ENCODE results near the gene LGALS9. TPM values are rescaled to one million over a fixed set of nuclear protein-coding genes. Genes with fewer than 3 reads are reported as not detected.

Gene LGALS9
- total RNA-seq (10 to 100 TPM in 9 of 10 donors, 1 to 10 TPM in 1; 7.5 to 79.1 (median 16.2) TPM), polyA plus RNA-seq (10 to 100 TPM; 18.8 to 30.2 TPM)
- long read RNA-seq, donor 1, partial matches to known transcripts: 2 of 4 reads
- long read RNA-seq, donor 1, other reads (novel, unspliced or antisense): 0 of 4 reads
- long read RNA-seq, donor 2, partial matches to known transcripts: 1 of 2 reads
- long read RNA-seq, donor 2, other reads (novel, unspliced or antisense): 0 of 2 reads
- long read RNA-seq, donor 3, transcript LGALS9-201 (10 exons, 3,018 nt): major isoform, 5 of 11 reads
- long read RNA-seq, donor 3, partial matches to known transcripts: 1 of 11 reads
- long read RNA-seq, donor 3, other reads (novel, unspliced or antisense): 4 of 11 reads

DNA sequence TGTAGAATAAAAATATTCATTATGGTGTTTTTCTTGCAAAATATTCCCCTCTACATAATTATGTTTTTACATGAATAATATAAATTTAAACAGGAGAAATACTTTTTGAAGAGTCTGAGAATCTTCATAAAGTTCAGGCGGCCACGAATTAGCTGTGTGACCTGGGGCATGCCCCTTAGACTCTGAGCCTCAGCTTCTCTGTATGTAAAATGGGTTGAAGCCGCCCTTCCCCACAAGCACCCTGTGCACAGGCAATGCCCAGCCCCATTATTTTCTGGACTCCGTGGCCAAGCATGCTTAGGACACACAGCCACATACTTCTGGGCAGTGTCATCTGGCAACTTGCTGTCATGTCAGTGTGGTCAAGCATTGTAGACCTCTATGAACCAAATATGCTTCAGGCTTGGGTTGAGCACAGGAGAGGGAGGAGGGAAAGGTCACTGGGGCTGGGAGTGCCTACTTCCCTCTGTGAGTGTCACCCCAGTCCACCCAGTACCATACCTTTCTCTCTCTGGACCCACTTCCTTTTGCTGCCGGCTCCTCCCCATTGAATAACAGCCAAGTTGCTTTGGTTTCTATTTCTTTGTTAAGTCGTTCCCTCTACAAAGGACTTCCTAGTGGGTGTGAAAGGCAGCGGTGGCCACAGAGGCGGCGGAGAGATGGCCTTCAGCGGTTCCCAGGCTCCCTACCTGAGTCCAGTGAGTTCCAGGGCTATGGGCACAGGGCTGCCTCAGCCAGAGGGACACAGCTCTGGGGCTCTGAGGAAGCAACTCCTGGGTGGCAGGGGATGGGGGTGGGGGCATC lies at the start of gene LGALS9:
LGALS9 (plus strand) TSS at position 582 of the 804 bp plus-strand sequence; CDS start at position 660, 78 bp downstream.
- Histone ChIP-seq H3K9me3 (no peaks in the 10 kb centered on the region), H3K36me3 (peaks cover 0 to 19% (median 0%) of the 10 kb centered on the region in 9 donors), H3K27me3 (no peaks in the 10 kb centered on the region), H3K4me1 (peaks cover 7 to 56% (median 29%) of the 10 kb centered on the region in 9 donors), H3K4me3 (peak within 1 kb of the TSS in 9 of 10 donors; percentile 33 to 66 (median 56)), H3K27ac (peak within 1 kb of the TSS; percentile 47 to 92 (median 81))
- DNase-seq: peak; percentile 35 to 48
- 49 to 50% methylated on average over 10 of the region's 10 CpGs for WGBS, 2 donors
- TF ChIP-seq, protein P1, sequence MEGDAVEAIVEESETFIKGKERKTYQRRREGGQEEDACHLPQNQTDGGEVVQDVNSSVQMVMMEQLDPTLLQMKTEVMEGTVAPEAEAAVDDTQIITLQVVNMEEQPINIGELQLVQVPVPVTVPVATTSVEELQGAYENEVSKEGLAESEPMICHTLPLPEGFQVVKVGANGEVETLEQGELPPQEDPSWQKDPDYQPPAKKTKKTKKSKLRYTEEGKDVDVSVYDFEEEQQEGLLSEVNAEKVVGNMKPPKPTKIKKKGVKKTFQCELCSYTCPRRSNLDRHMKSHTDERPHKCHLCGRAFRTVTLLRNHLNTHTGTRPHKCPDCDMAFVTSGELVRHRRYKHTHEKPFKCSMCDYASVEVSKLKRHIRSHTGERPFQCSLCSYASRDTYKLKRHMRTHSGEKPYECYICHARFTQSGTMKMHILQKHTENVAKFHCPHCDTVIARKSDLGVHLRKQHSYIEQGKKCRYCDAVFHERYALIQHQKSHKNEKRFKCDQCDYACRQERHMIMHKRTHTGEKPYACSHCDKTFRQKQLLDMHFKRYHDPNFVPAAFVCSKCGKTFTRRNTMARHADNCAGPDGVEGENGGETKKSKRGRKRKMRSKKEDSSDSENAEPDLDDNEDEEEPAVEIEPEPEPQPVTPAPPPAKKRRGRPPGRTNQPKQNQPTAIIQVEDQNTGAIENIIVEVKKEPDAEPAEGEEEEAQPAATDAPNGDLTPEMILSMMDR (IDR thresholded peaks at IDR 0.05): no peak
- peak; percentile 24 to 61 (median 40) for ATAC-seq
- intact Hi-C loops (cut with DNase I): no loop called here

- intact Hi-C loops (cut with DNase I): loop anchor here in 2 of 10 donors (10.0 kb wide), 3 partner anchors 82 to 128 kb away; partner anchors contain the start of gene KSR1 (in 1 of the 2)
- WGBS, 2 donors: 90 to 91% methylated on average over 17 to 18 of the region's 18 CpGs
These were observed 48.3 kb upstream of the LGALS9 start for GRCh38 chr17:27582696-27583095.

GRCh38 chr17:27585153-27585681 lies 45.8 kb upstream of the LGALS9 start:
- Histone ChIP-seq H3K27ac (peak overlapping the region in 1 of 10 donors; percentile 15), H3K36me3 (peaks cover 0 to 75% (median 0%) of the 10 kb centered on the region in 9 donors), H3K4me3 (no peak overlapping the region), H3K4me1 (peaks cover 0 to 9% (median 0%) of the 10 kb centered on the region in 9 donors), H3K9me3 (no peaks in the 10 kb centered on the region), H3K27me3 (no peaks in the 10 kb centered on the region)
- intact Hi-C loops (cut with DNase I): loop anchor here in 3 of 10 donors (5.0 to 10.0 kb wide), 4 partner anchors 33 to 130 kb away; partner anchors contain the start of gene KSR1 (in 1 of the 3)
- ATAC-seq: peak in 1 of 8 donors; percentile 12
- TF ChIP-seq, protein P1 (IDR thresholded peaks at IDR 0.05): no peak
- no peak for DNase-seq
- 73 to 84% methylated on average over 9 of the region's 9 CpGs for WGBS, 2 donors

More at GRCh38 chr17:27582696-27583095, 48.3 kb upstream of the LGALS9 start:
- TF ChIP-seq, protein P1 (IDR thresholded peaks at IDR 0.05): no peak
- no peak overlapping the region for H3K4me3 ChIP-seq
- peaks cover 0 to 22% (median 13%) of the 10 kb centered on the region in 9 donors for H3K4me1 ChIP-seq
- DNase-seq (no peak), ATAC-seq (no peak)
- H3K27me3 ChIP-seq: no peaks in the 10 kb centered on the region
- no peak overlapping the region for H3K27ac ChIP-seq
- H3K9me3 ChIP-seq: no peaks in the 10 kb centered on the region
- peaks cover 0 to 55% (median 0%) of the 10 kb centered on the region in 9 donors for H3K36me3 ChIP-seq

DNA sequence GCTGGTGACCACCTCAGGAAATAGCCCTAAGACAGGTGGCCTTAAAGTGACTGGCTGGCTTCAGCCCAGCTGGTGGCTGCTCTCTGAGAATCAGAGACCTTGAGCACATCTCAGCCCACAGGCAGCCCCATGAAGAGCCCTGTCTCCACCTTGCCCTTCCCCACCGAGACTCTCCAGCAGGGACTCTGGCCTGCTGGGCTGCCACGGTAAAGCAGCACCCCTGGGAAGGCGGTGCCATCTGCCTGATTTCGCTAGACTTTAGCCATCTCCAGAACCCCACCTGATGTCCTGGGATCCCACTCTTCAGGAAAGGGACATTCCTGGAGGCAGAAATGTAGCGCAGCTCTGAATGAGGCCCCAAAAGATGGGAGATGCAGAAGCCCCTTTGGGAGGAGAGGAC lies 45.2 kb upstream of the LGALS9 start:
- 90 to 91% methylated on average over 5 of the region's 5 CpGs for WGBS, 2 donors

More for the DNA sequence above, 45.2 kb upstream of the LGALS9 start:
- no peaks in the 10 kb centered on the region for H3K27me3 ChIP-seq
- peaks cover 0 to 81% (median 0%) of the 10 kb centered on the region in 9 donors for H3K36me3 ChIP-seq
- TF ChIP-seq, protein P1 (IDR thresholded peaks at IDR 0.05): no peak
- H3K27ac ChIP-seq: peak overlapping the region in 2 of 10 donors; percentile 15 to 25
- ATAC-seq (no peak), DNase-seq (no peak)
- no peaks in the 10 kb centered on the region for H3K9me3 ChIP-seq
- no peak overlapping the region for H3K4me3 ChIP-seq
- intact Hi-C loops (cut with DNase I): loop anchor here in 3 of 10 donors (5.0 to 10.0 kb wide), 4 partner anchors 33 to 131 kb away; partner anchors contain the start of gene KSR1 (in 1 of the 3)
- peaks cover 0 to 9% (median 0%) of the 10 kb centered on the region in 9 donors for H3K4me1 ChIP-seq

All from heart right ventricle (tissue), 16 donors.